ENCODE results near the gene MAPK8IP2. TPM values are rescaled to one million over a fixed set of nuclear protein-coding genes. Genes with fewer than 3 reads are reported as not detected.

MAPK8IP2 gene
- total and polyA plus RNA-seq, 2 of the 4 experiments (the other 2 are of a cell fraction), result under 0.01 to 0.14 TPM

DNA sequence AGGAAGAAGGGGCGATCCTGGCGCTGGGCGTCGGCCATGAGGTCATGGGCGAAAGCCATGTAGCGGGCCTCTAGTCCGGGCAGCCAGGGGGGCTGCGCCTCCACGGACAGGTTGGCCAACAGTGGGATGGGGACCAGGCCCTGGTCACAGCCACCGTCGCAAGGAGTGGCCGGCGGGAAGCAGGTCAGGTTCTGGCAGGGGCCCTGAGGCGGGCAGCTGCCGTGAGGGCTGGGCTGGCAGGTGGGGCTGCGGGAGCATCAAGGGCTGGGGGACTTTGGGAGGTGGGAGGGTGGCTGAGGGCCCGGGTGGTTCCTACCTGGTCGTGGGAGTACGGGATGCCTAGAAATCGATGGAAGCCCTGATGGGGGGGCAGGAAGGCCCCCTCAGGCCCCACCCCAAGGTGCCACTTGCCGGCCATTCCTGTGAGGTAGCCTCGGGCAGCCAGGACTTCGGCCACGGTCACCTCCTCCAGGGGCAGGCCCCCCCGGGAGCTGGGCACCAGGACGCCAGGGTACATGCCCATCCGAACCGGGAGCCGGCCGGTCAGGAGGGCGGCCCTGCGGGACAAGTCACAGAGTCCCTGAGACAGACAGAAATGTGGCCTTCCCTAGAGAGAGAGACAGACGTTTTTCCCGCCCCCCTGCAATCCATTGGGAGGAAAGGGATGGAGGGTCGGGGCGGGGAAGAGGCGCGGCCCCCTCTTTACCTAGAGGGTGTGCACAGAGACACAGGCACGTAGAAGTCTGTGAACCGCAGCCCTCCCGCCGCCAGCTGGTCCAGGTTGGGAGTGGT lies 26.5 kb downstream of the MAPK8IP2 start (continued):
- TF ChIP-seq, protein P1, sequence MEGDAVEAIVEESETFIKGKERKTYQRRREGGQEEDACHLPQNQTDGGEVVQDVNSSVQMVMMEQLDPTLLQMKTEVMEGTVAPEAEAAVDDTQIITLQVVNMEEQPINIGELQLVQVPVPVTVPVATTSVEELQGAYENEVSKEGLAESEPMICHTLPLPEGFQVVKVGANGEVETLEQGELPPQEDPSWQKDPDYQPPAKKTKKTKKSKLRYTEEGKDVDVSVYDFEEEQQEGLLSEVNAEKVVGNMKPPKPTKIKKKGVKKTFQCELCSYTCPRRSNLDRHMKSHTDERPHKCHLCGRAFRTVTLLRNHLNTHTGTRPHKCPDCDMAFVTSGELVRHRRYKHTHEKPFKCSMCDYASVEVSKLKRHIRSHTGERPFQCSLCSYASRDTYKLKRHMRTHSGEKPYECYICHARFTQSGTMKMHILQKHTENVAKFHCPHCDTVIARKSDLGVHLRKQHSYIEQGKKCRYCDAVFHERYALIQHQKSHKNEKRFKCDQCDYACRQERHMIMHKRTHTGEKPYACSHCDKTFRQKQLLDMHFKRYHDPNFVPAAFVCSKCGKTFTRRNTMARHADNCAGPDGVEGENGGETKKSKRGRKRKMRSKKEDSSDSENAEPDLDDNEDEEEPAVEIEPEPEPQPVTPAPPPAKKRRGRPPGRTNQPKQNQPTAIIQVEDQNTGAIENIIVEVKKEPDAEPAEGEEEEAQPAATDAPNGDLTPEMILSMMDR (conservative IDR thresholded peaks at IDR 0.05; ENCODE audit: low read depth, low read length), result no peak
